Bronchial epithelial cell (primary cell): ENCODE measurements around the gene ZFAND2B. TPM values are rescaled to one million over a fixed set of nuclear protein-coding genes. Genes with fewer than 3 reads are reported as not detected.

ENCODE experiments used
- DNase-seq: peaks from one replicate; pipeline ENCODE4 v3.0.0-alpha.2; 2010; ENCODE audit warnings: low read depth
- FAIRE-seq: peaks from 2 replicates; lab custom pipeline; 2011; peaks lifted over from hg19 to GRCh38; lab: Jason Lieb, UNC
- H3K27me3 ChIP-seq: 2 replicates; pipeline ENCODE4 v1.5.1; 2011; ENCODE audit warnings: low read length; ENCODE audit not compliant: control insufficient read depth, insufficient read depth
- H3K36me3 ChIP-seq: 2 replicates; pipeline ENCODE4 v1.5.1; 2011; ENCODE audit warnings: low read length; ENCODE audit not compliant: control insufficient read depth, insufficient read depth
- H3K4me3 ChIP-seq: 2 replicates; pipeline ENCODE4 v1.5.1; 2011; ENCODE audit warnings: mild to moderate bottlenecking, low read depth, low read length, control low read depth
- CTCF ChIP-seq: IDR thresholded peaks from 2 replicates; pipeline ENCODE4 v1.5.1; 2011; ENCODE audit warnings: mild to moderate bottlenecking, moderate library complexity, low read length, control low read depth, inconsistent platforms; ENCODE audit not compliant: insufficient read depth, severe bottlenecking
- total RNA-seq: library from RNA; depleted of rRNA; stranded (reverse); fragments of >200 nt; gene quantifications from 2 replicates; pipeline ENCODE4 v1.2.1, GENCODE V29; 2014

Gene ZFAND2B
- 55.4 and 59.8 TPM in 2 replicates for total RNA-seq

GRCh38 chr2:219206328-219207133 lies at the start of gene ZFAND2B:
TSS of gene ZFAND2B (plus strand) at chr2:219206782. CDS start at chr2:219206988, 206 bp downstream.
- peak within 1 kb of the TSS; percentile 80 for H3K4me3 ChIP-seq
- FAIRE-seq = no peak
- H3K27me3 ChIP-seq = no peaks in the 10 kb centered on the region
- peaks cover 16% of the 10 kb centered on the region for H3K36me3 ChIP-seq
- TF ChIP-seq CTCF = peak; percentile 2
- DNase-seq = peak; percentile 81

GRCh38 chr2:219157396-219157795 lies 49.2 kb upstream of the ZFAND2B start:
- FAIRE-seq = no peak
- no peaks in the 10 kb centered on the region for H3K36me3 ChIP-seq
- DNase-seq = no peak
- no peak overlapping the region for H3K4me3 ChIP-seq
- TF ChIP-seq CTCF = no peak
- no peaks in the 10 kb centered on the region for H3K27me3 ChIP-seq

GRCh38 chr2:219158025-219158424 lies 48.6 kb upstream of the ZFAND2B start:
- DNase-seq (no peak), FAIRE-seq (no peak)
- TF ChIP-seq CTCF = no peak
- Histone ChIP-seq H3K4me3 (no peak overlapping the region), H3K27me3 (no peaks in the 10 kb centered on the region), H3K36me3 (no peaks in the 10 kb centered on the region)

- Histone ChIP-seq H3K36me3 (no peaks in the 10 kb centered on the region), H3K27me3 (no peaks in the 10 kb centered on the region), H3K4me3 (no peak overlapping the region)
- TF ChIP-seq CTCF = no peak
- no peak for FAIRE-seq
- DNase-seq = no peak
Measured at GRCh38 chr2:219158586-219158985, 48.0 kb upstream of the ZFAND2B start.

GRCh38 chr2:219159771-219160185 lies 46.8 kb upstream of the ZFAND2B start:
- TF ChIP-seq CTCF = no peak
- Histone ChIP-seq H3K4me3 (peak overlapping the region; percentile 62), H3K27me3 (no peaks in the 10 kb centered on the region), H3K36me3 (no peaks in the 10 kb centered on the region)
- FAIRE-seq (no peak), DNase-seq (no peak)
